ENCODE data around the gene OBSCN.

- TF ChIP-seq CTCF (IDR thresholded peaks at IDR 0.05), result no peak
- no peak for TF ChIP-seq POLR2A (IDR thresholded peaks at IDR 0.05)
These were observed 68.5 kb downstream of the OBSCN start for GRCh38 chr1:228276174-228276831.
